ENCODE results near the gene PSME1.
"Not testable (repeated sequence)": the region's sequence is repeated elsewhere in the genome, so short reads cannot be mapped to it uniquely, and the experiment has no call there.

- TF ChIP-seq CTCF, POLR2A (IDR thresholded peaks at IDR 0.05): not testable (repeated sequence)
Observed at GRCh38 chr14:24105609-24106239, 30.3 kb upstream of the PSME1 start.
